COLO668 (cell line): ENCODE results near the gene PROM1.

Experiments used
- DNase-seq: peaks from one replicate; lab custom pipeline; 2025; ENCODE audit not compliant: unreplicated experiment; lab: John Stamatoyannopoulos, UW

Gene PROM1

GRCh38 chr4:16110661-16111290 lies 27.0 kb upstream of the PROM1 start:
- DNase-seq, result no peak

GRCh38 chr4:16110199-16110598 lies 26.4 kb upstream of the PROM1 start:
- no peak for DNase-seq

GRCh38 chr4:16109256-16109655 lies 25.4 kb upstream of the PROM1 start:
- DNase-seq, result no peak

GRCh38 chr4:16106956-16107355 lies 23.1 kb upstream of the PROM1 start:
- DNase-seq, result no peak

GRCh38 chr4:16104520-16104919 lies 20.7 kb upstream of the PROM1 start:
- no peak for DNase-seq

- DNase-seq, result no peak
Measured at GRCh38 chr4:16102356-16102755, 18.5 kb upstream of the PROM1 start.

GRCh38 chr4:16100833-16101232 lies 17.0 kb upstream of the PROM1 start:
- DNase-seq, result no peak

GRCh38 chr4:16092682-16093319 lies 9.0 kb upstream of the PROM1 start:
- DNase-seq, result no peak

GRCh38 chr4:16090096-16090705 lies 6.4 kb upstream of the PROM1 start:
- no peak for DNase-seq

GRCh38 chr4:16089156-16089555 lies 5.3 kb upstream of the PROM1 start:
- DNase-seq, result no peak

- no peak for DNase-seq
Measured at GRCh38 chr4:16088601-16089000, 4.8 kb upstream of the PROM1 start.

- DNase-seq, result no peak
Measured at GRCh38 chr4:16085822-16086221, 2.0 kb upstream of the PROM1 start.

GRCh38 chr4:16082426-16083240 lies 1.2 kb downstream of the PROM1 start:
- peak; percentile 77 for DNase-seq

- DNase-seq, result peak; percentile 35
Measured at GRCh38 chr4:16082041-16082425, 1.8 kb downstream of the PROM1 start.

- no peak for DNase-seq
Measured at GRCh38 chr4:16079046-16079445, 4.8 kb downstream of the PROM1 start.

GRCh38 chr4:16078195-16078760 lies 5.5 kb downstream of the PROM1 start:
- no peak for DNase-seq

GRCh38 chr4:16077786-16078185 lies 6.0 kb downstream of the PROM1 start:
- no peak for DNase-seq

- peak; percentile 26 for DNase-seq
Measured at GRCh38 chr4:16075975-16076757, 7.7 kb downstream of the PROM1 start.

- no peak for DNase-seq
Measured at GRCh38 chr4:16075061-16075460, 8.8 kb downstream of the PROM1 start.

GRCh38 chr4:16072168-16072567 lies 11.7 kb downstream of the PROM1 start:
- DNase-seq, result no peak

- DNase-seq, result no peak
Measured at GRCh38 chr4:16070203-16070602, 13.6 kb downstream of the PROM1 start.
